CD4-positive, alpha-beta T cell treated with Interleukin-6 for 4 hours (primary cell): ENCODE measurements around the gene GAS7.

Source experiments
- DNase-seq: peaks from one replicate; pipeline ENCODE4 v3.0.0-alpha.2; 2020; ENCODE audit warnings: mixed read lengths

GAS7 gene

GRCh38 chr17:10200016-10200415 is 1.6 kb upstream of the GAS7 start:
- no peak for DNase-seq

DNA sequence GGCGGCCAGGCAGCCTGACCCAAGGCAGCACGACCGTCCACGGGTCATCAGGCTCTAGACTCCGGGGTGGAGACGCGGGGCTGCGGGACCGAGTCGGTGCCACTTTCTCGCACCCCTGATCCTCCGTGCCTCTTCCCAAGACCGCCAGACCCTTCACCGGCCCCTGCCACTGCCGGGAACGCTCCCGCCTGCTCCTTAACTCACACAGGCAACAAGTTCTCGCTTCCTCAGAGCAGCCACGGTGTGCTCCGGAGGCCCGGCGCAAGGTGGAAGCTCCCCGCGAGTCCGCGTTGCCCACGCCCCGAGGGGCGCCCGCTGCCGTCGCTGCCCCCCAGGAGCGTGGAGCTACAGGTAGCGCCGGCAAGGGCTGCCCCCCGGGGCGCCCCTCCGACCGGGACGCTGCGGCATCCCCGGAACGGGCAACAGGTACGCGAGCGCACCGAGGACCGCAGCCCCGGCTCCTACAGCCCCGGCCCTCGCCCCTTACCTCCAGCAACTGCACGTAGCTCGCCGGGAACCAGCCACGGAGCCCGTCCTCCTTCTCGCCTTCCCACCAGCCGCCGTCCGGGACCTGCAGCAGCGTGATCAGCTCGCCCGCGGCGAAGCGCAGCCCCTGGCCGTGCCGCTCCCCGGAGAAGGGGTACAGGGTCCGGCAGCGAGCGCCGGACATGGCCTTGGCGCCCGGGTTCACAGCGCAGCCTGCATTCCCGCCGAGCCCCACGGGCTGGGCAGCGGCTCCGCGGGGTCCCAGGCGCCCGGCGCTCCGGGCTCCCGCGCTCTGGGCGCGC is 491 bp downstream of the GAS7 start:
- no peak for DNase-seq

GRCh38 chr17:10197362-10197720 is 1.1 kb downstream of the GAS7 start:
- DNase-seq: no peak

- DNase-seq: no peak
Measured at GRCh38 chr17:10196941-10197340, 1.5 kb downstream of the GAS7 start.

DNA sequence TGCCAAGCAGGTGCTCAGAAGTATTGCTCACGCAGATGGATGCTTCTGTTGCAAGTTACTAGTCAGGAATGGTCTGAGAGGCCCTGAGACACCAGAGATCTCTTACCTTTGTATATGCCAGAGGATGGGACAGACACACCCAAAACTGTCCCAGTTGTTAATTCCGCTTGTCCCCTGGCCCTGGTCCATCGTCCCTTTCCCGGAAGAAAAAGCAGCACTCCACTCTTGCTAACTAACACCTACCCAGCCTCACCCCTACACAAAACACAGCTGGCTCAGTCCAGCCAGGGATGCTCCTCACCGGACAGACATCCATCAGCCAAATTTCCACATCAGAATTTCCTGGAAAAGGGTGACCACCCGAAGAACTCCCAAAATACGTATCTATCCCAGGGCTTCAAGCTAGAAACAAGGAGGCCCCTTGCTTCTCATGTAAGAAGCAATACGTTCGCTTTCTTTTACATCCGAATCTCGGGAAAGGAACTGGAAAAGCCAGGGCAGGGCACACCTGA is 2.0 kb downstream of the GAS7 start:
- no peak for DNase-seq

- no peak for DNase-seq
Measured at GRCh38 chr17:10195090-10195805, 3.2 kb downstream of the GAS7 start.

GRCh38 chr17:10193632-10194031 is 4.8 kb downstream of the GAS7 start:
- no peak for DNase-seq

GRCh38 chr17:10192972-10193371 is 5.4 kb downstream of the GAS7 start:
- no peak for DNase-seq

DNA sequence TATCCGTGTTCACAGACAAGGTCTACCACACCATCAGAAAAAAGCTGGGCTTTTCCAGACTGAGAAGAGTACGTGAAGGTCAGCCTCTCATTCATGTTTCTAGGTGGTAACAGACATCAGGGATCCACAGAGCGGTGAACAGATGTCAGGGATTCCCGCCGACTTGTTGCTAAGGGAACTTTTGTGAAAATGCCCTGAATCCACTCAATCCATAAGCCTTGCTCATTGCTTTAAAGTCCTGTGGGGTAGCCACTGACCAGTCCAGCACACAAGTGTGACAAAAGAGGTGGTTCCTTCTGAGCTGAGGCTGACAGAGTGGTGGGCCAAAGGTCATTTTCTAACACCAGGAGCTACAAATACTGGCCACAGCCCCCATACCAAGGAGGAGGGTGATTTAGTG is 5.9 kb downstream of the GAS7 start:
- no peak for DNase-seq

- DNase-seq: no peak
Measured at GRCh38 chr17:10187456-10187855, 10.9 kb downstream of the GAS7 start.

GRCh38 chr17:10186771-10187410 is 11.5 kb downstream of the GAS7 start:
- no peak for DNase-seq

DNA sequence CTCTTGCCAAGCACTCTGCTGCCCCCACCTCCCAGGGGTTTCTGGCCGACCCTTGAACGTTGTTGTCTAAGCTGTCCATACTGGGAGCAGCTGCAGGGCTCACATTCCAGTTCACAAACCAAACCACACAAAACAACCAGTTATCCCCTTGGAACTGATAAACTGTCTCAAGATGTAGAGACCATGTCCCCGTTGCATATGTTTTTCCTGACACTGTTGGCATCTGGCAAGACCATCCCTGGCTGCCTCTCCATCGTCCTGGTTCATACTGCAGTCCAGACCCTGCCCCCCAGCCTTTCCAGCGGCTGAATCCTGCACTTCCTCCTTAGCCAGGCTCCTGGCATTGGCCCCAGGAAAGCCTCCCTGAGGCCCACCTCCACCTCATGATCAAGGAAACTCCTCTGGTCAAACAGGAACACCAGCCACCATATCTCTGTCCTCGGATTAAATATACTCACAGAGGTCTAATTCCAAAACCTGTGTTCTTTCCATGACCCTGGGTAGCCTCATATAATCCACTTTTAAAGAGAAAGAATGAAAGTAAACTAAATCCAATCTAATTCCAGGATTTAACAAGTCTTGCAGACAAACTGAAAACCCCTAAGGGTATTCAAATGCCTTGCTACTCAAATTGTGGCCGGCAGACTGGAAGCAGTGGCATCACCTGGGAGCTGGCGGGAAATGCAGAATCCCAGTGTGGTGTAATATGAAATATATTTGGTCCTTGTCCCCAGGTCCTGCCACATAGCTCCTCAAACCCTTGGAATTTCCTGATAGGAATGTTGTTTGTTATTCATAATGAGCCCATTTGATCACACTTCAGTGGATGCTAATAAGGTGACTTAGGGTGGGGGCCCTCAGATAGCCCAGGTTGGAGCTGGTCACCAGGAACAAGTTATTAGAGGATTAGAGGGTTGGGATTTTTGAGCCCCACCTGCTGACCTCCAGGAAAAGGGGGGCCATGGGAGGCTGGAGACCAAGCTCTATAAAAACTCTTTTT is 14.2 kb downstream of the GAS7 start:
- DNase-seq: no peak

DNA sequence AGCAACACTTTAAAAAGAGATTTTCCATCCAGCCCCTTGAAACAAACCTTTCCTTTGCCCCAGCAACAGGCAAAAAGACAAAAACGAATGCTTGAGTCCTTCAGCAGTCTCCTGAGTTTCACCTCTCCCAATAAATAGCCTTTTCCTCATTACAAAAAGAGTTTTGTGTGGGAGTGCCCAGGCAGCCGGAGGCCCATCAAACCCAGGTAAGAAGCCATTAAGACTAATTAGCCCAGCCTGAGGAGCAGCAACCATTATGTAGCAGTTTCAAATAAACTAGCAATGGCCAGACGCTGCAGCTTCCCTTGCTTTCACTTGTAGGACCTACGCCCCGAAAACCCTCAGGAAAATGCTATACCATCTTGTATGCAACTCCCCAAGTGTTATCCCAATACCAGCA is 15.6 kb downstream of the GAS7 start:
- no peak for DNase-seq

DNA sequence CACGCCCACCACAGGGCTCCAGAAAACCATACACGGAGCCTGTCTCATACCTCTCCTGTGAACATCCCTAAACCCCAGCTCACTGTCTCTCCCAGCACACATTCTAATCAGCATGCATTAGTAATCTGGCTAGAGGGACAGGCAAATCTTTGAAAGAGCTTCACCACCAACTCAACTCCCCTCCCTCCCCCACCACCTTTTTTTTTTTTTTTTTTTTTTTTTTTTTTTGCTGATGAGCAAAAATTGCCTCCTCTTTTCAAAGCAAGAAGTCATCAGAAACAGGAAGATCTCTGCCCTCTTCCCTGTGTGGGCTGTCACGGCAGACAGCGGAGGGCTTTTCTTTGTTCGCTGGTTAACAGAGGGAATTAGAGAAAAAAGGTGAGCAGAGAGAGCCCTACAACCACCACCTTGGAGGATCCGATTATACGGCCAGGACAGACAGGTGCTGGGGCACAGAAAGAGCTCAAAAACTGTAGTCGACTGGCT is 19.9 kb downstream of the GAS7 start:
- no peak for DNase-seq

DNA sequence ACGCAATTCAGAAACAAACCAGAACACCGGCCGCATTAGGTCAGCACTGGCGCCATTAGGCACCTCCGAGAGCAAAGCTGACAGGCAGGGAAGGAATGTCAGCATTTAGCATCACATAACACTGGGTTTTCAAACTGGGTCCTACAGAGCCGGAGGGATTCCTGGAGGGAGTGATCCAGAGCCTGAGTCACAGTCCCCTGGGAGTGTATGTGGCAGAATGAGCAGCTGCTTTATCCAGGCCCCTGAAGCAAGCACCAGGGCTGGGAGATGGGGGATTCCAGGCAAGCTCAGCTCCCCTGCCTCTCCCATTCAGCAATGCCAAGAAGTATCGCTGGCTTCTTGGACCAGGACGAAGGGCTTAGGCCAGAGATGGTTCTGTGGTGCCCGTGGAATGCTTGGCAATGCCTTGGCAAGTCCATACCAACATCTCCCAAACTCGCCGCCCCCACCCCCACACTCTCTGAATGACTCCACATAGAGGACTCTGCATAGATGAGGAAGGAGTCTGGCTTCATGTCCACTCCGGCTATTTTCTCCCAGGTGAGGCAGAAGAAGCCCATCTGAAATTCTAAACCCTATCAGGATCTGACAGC is 20.4 kb downstream of the GAS7 start:
- no peak for DNase-seq

DNA sequence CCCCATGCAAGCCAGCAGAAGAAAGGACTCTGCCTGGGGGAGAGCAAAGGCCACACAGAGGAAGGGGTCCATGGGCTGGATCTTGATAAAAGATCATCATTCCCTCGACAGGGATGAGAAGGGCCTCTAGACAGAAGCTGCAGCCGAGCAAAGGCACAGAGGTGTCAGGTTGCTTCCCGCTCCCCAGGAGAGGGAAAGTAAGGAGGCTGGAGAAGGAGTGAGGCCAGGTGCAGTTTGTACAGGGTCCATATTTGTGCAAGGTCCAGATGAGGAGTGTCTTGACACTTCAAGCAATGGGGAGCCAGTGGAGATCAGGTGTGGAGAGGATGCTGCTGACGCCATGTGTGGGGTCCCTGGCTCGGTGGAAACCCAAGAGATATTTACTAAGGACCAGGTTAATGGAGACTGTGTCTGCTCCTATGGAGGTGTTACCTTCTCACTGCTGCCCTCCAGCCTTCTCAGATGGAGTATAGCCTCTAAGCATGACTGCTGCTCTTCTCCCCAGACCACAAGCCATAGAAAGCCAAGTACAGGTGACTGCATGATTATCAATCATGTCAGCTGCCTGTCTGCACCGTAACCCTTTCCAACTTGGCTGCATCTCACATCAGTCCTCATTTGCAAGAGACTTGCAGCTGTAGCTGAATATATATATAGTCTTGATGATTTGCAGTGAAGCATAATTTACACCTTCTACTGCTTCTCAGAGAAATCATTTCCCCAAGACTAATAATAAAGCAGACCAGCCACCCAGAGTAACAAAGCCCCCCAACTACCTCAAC is 21.1 kb downstream of the GAS7 start:
- no peak for DNase-seq

- no peak for DNase-seq
Measured at GRCh38 chr17:10173913-10174312, 24.5 kb downstream of the GAS7 start.

GRCh38 chr17:10172778-10173177 is 25.6 kb downstream of the GAS7 start:
- no peak for DNase-seq

GRCh38 chr17:10172241-10172741 is 26.1 kb downstream of the GAS7 start:
- DNase-seq: no peak

DNA sequence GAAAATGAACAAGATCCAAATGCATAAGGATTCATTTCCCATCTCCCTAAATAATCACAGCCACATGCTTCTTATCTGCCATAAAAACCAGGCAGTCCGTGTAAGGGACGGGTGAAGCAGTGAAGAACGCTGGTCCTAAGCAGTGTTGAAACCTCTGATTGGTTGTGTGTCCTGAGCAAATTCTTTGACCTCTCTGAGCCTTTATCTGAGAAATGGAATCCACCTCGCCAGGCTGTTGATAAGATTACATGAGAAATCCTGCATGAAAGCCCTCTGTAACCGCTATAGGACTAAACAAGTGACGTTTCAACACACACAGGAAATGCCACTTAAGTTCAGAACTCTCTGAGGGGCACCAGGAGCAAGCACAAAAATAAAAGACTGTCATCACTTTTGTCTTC is 26.8 kb downstream of the GAS7 start:
- DNase-seq: no peak

GRCh38 chr17:10171122-10171571 is 27.3 kb downstream of the GAS7 start:
- DNase-seq: no peak
